NCI-H510A (cell line): Measurements from ENCODE around the gene SUSD5.
"Not testable (repeated sequence)": the region's sequence is repeated elsewhere in the genome, so short reads cannot be mapped to it uniquely, and the experiment has no call there.

Source experiments
- DNase-seq: peaks from one replicate; lab custom pipeline; 2025; lab: John Stamatoyannopoulos, UW

SUSD5 gene

GRCh38 chr3:33152363-33153360 lies 65.9 kb downstream of the SUSD5 start:
- no peak for DNase-seq

GRCh38 chr3:33149342-33149741 lies 69.3 kb downstream of the SUSD5 start:
- DNase-seq = no peak

- no peak for DNase-seq
These were observed 71.7 kb downstream of the SUSD5 start for GRCh38 chr3:33146791-33147445.

- no peak for DNase-seq
These were observed 72.6 kb downstream of the SUSD5 start for GRCh38 chr3:33145901-33146580.

- no peak for DNase-seq
These were observed 73.2 kb downstream of the SUSD5 start for GRCh38 chr3:33145221-33145900.

GRCh38 chr3:33144433-33144832 lies 74.2 kb downstream of the SUSD5 start:
- no peak for DNase-seq

GRCh38 chr3:33141006-33141405 lies 77.6 kb downstream of the SUSD5 start:
- no peak for DNase-seq

GRCh38 chr3:33139996-33140395 lies 78.6 kb downstream of the SUSD5 start:
- no peak for DNase-seq

- DNase-seq = not testable (repeated sequence)
These were observed 79.5 kb downstream of the SUSD5 start for GRCh38 chr3:33139006-33139623.

- DNase-seq = no peak
These were observed 80.9 kb downstream of the SUSD5 start for GRCh38 chr3:33137691-33138090.

- DNase-seq = no peak
These were observed 84.5 kb downstream of the SUSD5 start for GRCh38 chr3:33134026-33134625.

GRCh38 chr3:33132019-33132360 lies 86.6 kb downstream of the SUSD5 start:
- no peak for DNase-seq

- DNase-seq = peak; percentile 15
These were observed 87.1 kb downstream of the SUSD5 start for GRCh38 chr3:33131331-33132018.

- DNase-seq = no peak
These were observed 88.5 kb downstream of the SUSD5 start for GRCh38 chr3:33130144-33130543.

- no peak for DNase-seq
These were observed 89.9 kb downstream of the SUSD5 start for GRCh38 chr3:33128706-33129105.

GRCh38 chr3:33125840-33126239 lies 92.8 kb downstream of the SUSD5 start:
- DNase-seq = no peak

GRCh38 chr3:33124638-33125037 lies 94.0 kb downstream of the SUSD5 start:
- DNase-seq = no peak

- no peak for DNase-seq
These were observed 95.6 kb downstream of the SUSD5 start for GRCh38 chr3:33122991-33123390.

GRCh38 chr3:33119891-33120290 lies 98.7 kb downstream of the SUSD5 start:
- no peak for DNase-seq

GRCh38 chr3:33117461-33117860 lies 101.1 kb downstream of the SUSD5 start:
- no peak for DNase-seq
